Measurements from ENCODE around the gene ZNRF2.

The ZNRF2 gene

GRCh38 chr7:30270921-30271320 is 13.5 kb upstream of the ZNRF2 start:
- no peak overlapping the region for H3K4me3 ChIP-seq (ENCODE audit: low read depth, low read length)
- no peak for TF ChIP-seq CTCF (IDR thresholded peaks at IDR 0.05; ENCODE audit: low read depth, low read length, missing control alignments)
- DNase-seq (ENCODE audit: low read depth): no peak

- no peak for TF ChIP-seq CTCF (IDR thresholded peaks at IDR 0.05; ENCODE audit: low read depth, low read length, missing control alignments)
- DNase-seq (ENCODE audit: low read depth): no peak
- no peak overlapping the region for H3K4me3 ChIP-seq (ENCODE audit: low read depth, low read length)
These were observed 12.3 kb upstream of the ZNRF2 start for GRCh38 chr7:30272126-30272525.

GRCh38 chr7:30273552-30273951 is 10.8 kb upstream of the ZNRF2 start:
- no peak overlapping the region for H3K4me3 ChIP-seq (ENCODE audit: low read depth, low read length)
- no peak for DNase-seq (ENCODE audit: low read depth)
- no peak for TF ChIP-seq CTCF (IDR thresholded peaks at IDR 0.05; ENCODE audit: low read depth, low read length, missing control alignments)

- no peak for TF ChIP-seq CTCF (IDR thresholded peaks at IDR 0.05; ENCODE audit: low read depth, low read length, missing control alignments)
- no peak overlapping the region for H3K4me3 ChIP-seq (ENCODE audit: low read depth, low read length)
These were observed 9.8 kb upstream of the ZNRF2 start for GRCh38 chr7:30274641-30275040.

GRCh38 chr7:30276203-30276900 is 8.0 kb upstream of the ZNRF2 start:
- no peak overlapping the region for H3K4me3 ChIP-seq (ENCODE audit: low read depth, low read length)
- DNase-seq (ENCODE audit: low read depth): no peak
- peak; percentile 85 for TF ChIP-seq CTCF (IDR thresholded peaks at IDR 0.05; ENCODE audit: low read depth, low read length, missing control alignments)

More at GRCh38 chr7:30274641-30275040, 9.8 kb upstream of the ZNRF2 start:
- DNase-seq (ENCODE audit: low read depth): no peak

GRCh38 chr7:30278376-30278775 is 6.0 kb upstream of the ZNRF2 start:
- no peak for DNase-seq (ENCODE audit: low read depth)
- H3K4me3 ChIP-seq (ENCODE audit: low read depth, low read length): no peak overlapping the region

More at GRCh38 chr7:30278376-30278775, 6.0 kb upstream of the ZNRF2 start:
- TF ChIP-seq CTCF (IDR thresholded peaks at IDR 0.05; ENCODE audit: low read depth, low read length, missing control alignments): no peak

All from GM12864 (cell line).